SJSA1 (cell line): Measurements from ENCODE around the gene PRR33. TPM values are rescaled to one million over a fixed set of nuclear protein-coding genes. Genes with fewer than 3 reads are reported as not detected.

Experiments
- DNase-seq, 2 experiments: peaks; one replicate each; pipeline ENCODE4 v3.0.0-alpha.2; 2015 to 2020; ENCODE audit warnings: low spot score in 2 of 2, low read depth in 1 of 2
- H3K27ac ChIP-seq: fragments of 250-450 bp; sonication (Bioruptor Pico); 2 replicates; pipeline ENCODE4 v1.5.1; 2020; ENCODE audit warnings: mild to moderate bottlenecking, moderate library complexity
- H3K27me3 ChIP-seq: fragments of 250-450 bp; sonication (Bioruptor Pico); replicated peaks from 2 replicates; pipeline ENCODE4 v1.5.1; 2020; ENCODE audit warnings: mild to moderate bottlenecking, moderate library complexity
- H3K36me3 ChIP-seq: fragments of 250-450 bp; sonication (Bioruptor Pico); 2 replicates; pipeline ENCODE4 v1.5.1; 2020; ENCODE audit warnings: mild to moderate bottlenecking
- H3K4me1 ChIP-seq: fragments of 250-450 bp; sonication (Bioruptor Pico); replicated peaks from 2 replicates; pipeline ENCODE4 v1.6.1; 2021; ENCODE audit warnings: mild to moderate bottlenecking
- H3K4me3 ChIP-seq: fragments of 250-450 bp; sonication (Bioruptor Pico); 2 replicates; pipeline ENCODE4 v1.5.1; 2020; ENCODE audit warnings: mild to moderate bottlenecking
- H3K9me3 ChIP-seq: fragments of 250-450 bp; sonication (Bioruptor Pico); replicated peaks from 2 replicates; pipeline ENCODE4 v1.5.1; 2020; ENCODE audit warnings: mild to moderate bottlenecking
- total RNA-seq: library from RNA; depleted of rRNA; stranded (reverse); fragments of >200 nt; shearing (Covaris generic); gene quantifications from 2 replicates; pipeline ENCODE4 v1.2.3, GENCODE V29; 2014

PRR33 gene
- total RNA-seq, 1 experiment from 2014 or later = not detected

- Histone ChIP-seq H3K4me1 (peaks cover 29% of the 10 kb centered on the region), H3K4me3 (no peak overlapping the region), H3K9me3 (0 out of 2 replicates have a peak, but pooled peaks cover 3% of the 10 kb centered on the region), H3K36me3 (no peaks in the 10 kb centered on the region), H3K27me3 (peaks cover 10% of the 10 kb centered on the region; the same call in 1 of the 2 replicates), H3K27ac (no peak overlapping the region)
- DNase-seq = no peak
Observed at GRCh38 chr11:1867381-1867780, 24.3 kb downstream of the PRR33 start.

GRCh38 chr11:1866776-1867175 lies 24.9 kb downstream of the PRR33 start:
- Histone ChIP-seq H3K4me3 (no peak overlapping the region), H3K27me3 (peaks cover 10% of the 10 kb centered on the region; the same call in 1 of the 2 replicates), H3K9me3 (0 out of 2 replicates have a peak, but pooled peaks cover 3% of the 10 kb centered on the region), H3K36me3 (no peaks in the 10 kb centered on the region), H3K27ac (no peak overlapping the region), H3K4me1 (peaks cover 29% of the 10 kb centered on the region)
- no peak for DNase-seq

- Histone ChIP-seq H3K4me1 (peaks cover 26% of the 10 kb centered on the region), H3K27ac (no peak overlapping the region)
- no peak for DNase-seq
Observed at GRCh38 chr11:1866226-1866625, 25.5 kb downstream of the PRR33 start.

GRCh38 chr11:1864831-1865665 lies 26.6 kb downstream of the PRR33 start:
- H3K4me3 ChIP-seq = no peak overlapping the region
- H3K27ac ChIP-seq = no peak overlapping the region

More at GRCh38 chr11:1866226-1866625, 25.5 kb downstream of the PRR33 start:
- Histone ChIP-seq H3K4me3 (no peak overlapping the region), H3K9me3 (0 out of 2 replicates have a peak, but pooled peaks cover 1% of the 10 kb centered on the region), H3K36me3 (no peaks in the 10 kb centered on the region), H3K27me3 (peaks cover 10% of the 10 kb centered on the region; the same call in 1 of the 2 replicates)

GRCh38 chr11:1864231-1864630 lies 27.5 kb downstream of the PRR33 start:
- Histone ChIP-seq H3K27me3 (peaks cover 10% of the 10 kb centered on the region; the same call in 1 of the 2 replicates), H3K27ac (no peak overlapping the region), H3K4me1 (peaks cover 18% of the 10 kb centered on the region), H3K4me3 (no peak overlapping the region), H3K9me3 (no peaks in the 10 kb centered on the region), H3K36me3 (no peaks in the 10 kb centered on the region)
- DNase-seq = no peak

More at GRCh38 chr11:1864831-1865665, 26.6 kb downstream of the PRR33 start:
- Histone ChIP-seq H3K4me1 (peaks cover 18% of the 10 kb centered on the region), H3K36me3 (no peaks in the 10 kb centered on the region), H3K9me3 (no peaks in the 10 kb centered on the region), H3K27me3 (peaks cover 10% of the 10 kb centered on the region; the same call in 1 of the 2 replicates)
- no peak for DNase-seq

- H3K27me3 ChIP-seq = peaks cover 4% of the 10 kb centered on the region; the same call in 1 of the 2 replicates
- H3K4me3 ChIP-seq = no peak overlapping the region
- no peaks in the 10 kb centered on the region for H3K36me3 ChIP-seq
- H3K4me1 ChIP-seq = peaks cover 18% of the 10 kb centered on the region
- DNase-seq = peak; percentile 92 to 94
- peak overlapping the region; percentile 79 for H3K27ac ChIP-seq
- H3K9me3 ChIP-seq = no peaks in the 10 kb centered on the region
Observed at GRCh38 chr11:1863352-1864216, 28.1 kb downstream of the PRR33 start.

- Histone ChIP-seq H3K4me3 (no peak overlapping the region), H3K36me3 (no peaks in the 10 kb centered on the region), H3K9me3 (no peaks in the 10 kb centered on the region), H3K27me3 (0 out of 2 replicates have a peak, but pooled peaks cover 4% of the 10 kb centered on the region), H3K27ac (peak overlapping the region; percentile 79), H3K4me1 (peaks cover 18% of the 10 kb centered on the region)
- peak in 1 of 2 experiments; percentile 67 for DNase-seq
Observed at GRCh38 chr11:1862588-1863351, 28.9 kb downstream of the PRR33 start.

- Histone ChIP-seq H3K4me1 (peaks cover 18% of the 10 kb centered on the region), H3K4me3 (no peak overlapping the region), H3K27ac (no peak overlapping the region), H3K9me3 (no peaks in the 10 kb centered on the region), H3K36me3 (no peaks in the 10 kb centered on the region), H3K27me3 (0 out of 2 replicates have a peak, but pooled peaks cover 4% of the 10 kb centered on the region)
- DNase-seq = no peak
Observed at GRCh38 chr11:1861435-1862411, 30.0 kb downstream of the PRR33 start.

GRCh38 chr11:1860108-1860507 lies 31.6 kb downstream of the PRR33 start:
- Histone ChIP-seq H3K4me1 (peaks cover 18% of the 10 kb centered on the region), H3K36me3 (no peaks in the 10 kb centered on the region), H3K4me3 (no peak overlapping the region), H3K27me3 (0 out of 2 replicates have a peak, but pooled peaks cover 4% of the 10 kb centered on the region), H3K27ac (no peak overlapping the region), H3K9me3 (no peaks in the 10 kb centered on the region)
- DNase-seq = no peak

- Histone ChIP-seq H3K9me3 (no peaks in the 10 kb centered on the region), H3K4me3 (no peak overlapping the region), H3K36me3 (no peaks in the 10 kb centered on the region), H3K27me3 (0 out of 2 replicates have a peak, but pooled peaks cover 4% of the 10 kb centered on the region), H3K27ac (no peak overlapping the region), H3K4me1 (peaks cover 16% of the 10 kb centered on the region)
- no peak for DNase-seq
Observed at GRCh38 chr11:1859004-1859403, 32.7 kb downstream of the PRR33 start.

GRCh38 chr11:1858576-1858975 lies 33.1 kb downstream of the PRR33 start:
- 0 out of 2 replicates have a peak, but pooled peaks cover 4% of the 10 kb centered on the region for H3K27me3 ChIP-seq
- H3K27ac ChIP-seq = no peak overlapping the region
- H3K4me1 ChIP-seq = peaks cover 11% of the 10 kb centered on the region
- H3K9me3 ChIP-seq = no peaks in the 10 kb centered on the region
- no peak for DNase-seq
- H3K36me3 ChIP-seq = no peaks in the 10 kb centered on the region
- H3K4me3 ChIP-seq = no peak overlapping the region

- Histone ChIP-seq H3K4me1 (peaks cover 7% of the 10 kb centered on the region), H3K9me3 (no peaks in the 10 kb centered on the region), H3K27ac (no peak overlapping the region), H3K4me3 (no peak overlapping the region), H3K36me3 (no peaks in the 10 kb centered on the region), H3K27me3 (0 out of 2 replicates have a peak, but pooled peaks cover 4% of the 10 kb centered on the region)
- DNase-seq = no peak
Observed at GRCh38 chr11:1858154-1858553, 33.5 kb downstream of the PRR33 start.
